Measurements from ENCODE around the gene SULT6B1.

DNA sequence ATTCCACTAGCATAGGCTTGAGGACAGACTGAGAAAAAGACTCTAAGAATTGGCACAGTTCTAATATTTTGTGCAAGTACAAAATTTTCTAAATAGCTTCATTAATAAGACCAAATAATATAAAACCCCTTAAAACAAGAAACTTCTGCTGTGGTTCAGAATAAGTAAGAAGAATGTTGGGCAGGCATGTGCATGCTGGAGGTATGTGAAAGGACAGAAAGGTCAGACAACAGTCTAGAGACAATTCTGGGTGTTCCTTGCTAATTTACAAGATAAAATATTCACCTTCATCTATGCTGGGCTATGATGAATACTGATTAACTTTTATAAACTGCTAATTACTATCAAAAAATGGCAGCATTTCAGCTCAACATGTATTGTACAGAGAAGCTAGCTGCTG is 22.7 kb upstream of the SULT6B1 start:
- TF ChIP-seq, protein P1, sequence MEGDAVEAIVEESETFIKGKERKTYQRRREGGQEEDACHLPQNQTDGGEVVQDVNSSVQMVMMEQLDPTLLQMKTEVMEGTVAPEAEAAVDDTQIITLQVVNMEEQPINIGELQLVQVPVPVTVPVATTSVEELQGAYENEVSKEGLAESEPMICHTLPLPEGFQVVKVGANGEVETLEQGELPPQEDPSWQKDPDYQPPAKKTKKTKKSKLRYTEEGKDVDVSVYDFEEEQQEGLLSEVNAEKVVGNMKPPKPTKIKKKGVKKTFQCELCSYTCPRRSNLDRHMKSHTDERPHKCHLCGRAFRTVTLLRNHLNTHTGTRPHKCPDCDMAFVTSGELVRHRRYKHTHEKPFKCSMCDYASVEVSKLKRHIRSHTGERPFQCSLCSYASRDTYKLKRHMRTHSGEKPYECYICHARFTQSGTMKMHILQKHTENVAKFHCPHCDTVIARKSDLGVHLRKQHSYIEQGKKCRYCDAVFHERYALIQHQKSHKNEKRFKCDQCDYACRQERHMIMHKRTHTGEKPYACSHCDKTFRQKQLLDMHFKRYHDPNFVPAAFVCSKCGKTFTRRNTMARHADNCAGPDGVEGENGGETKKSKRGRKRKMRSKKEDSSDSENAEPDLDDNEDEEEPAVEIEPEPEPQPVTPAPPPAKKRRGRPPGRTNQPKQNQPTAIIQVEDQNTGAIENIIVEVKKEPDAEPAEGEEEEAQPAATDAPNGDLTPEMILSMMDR (IDR thresholded peaks at IDR 0.05): no peak
- no peak for TF ChIP-seq POLR2A (IDR thresholded peaks at IDR 0.05)
- TF ChIP-seq POLR2AphosphoS5 (IDR thresholded peaks at IDR 0.05; ENCODE audit: insufficient read depth in 1 of 2, low read depth in 1 of 2): no peak
